GM12878 (cell line): ENCODE measurements around the gene IZUMO3. TPM values are rescaled to one million over a fixed set of nuclear protein-coding genes. Genes with fewer than 3 reads are reported as not detected.

Experiments used
- ATAC-seq: fragments of 200-7000 bp; cut with Tn5 transposase; 3 replicates; pipeline ENCODE4 v1.9.1; 2020; ENCODE audit warnings: mild to moderate bottlenecking, moderate library complexity
- BruUV-seq: library from RNA; stranded (reverse); fragments of 400-500 nt; replicated peaks from 2 replicates; lab custom pipeline; 2021; lab: Mats Ljungman, UMichigan
- CTCF ChIA-PET: fragments of 300-600 bp; sonication (Branson Sonifier 250); formaldehyde crosslinking; extraction: SDS; loops from one replicate; lab custom pipeline; 2021; ENCODE audit warnings: inconsistent platforms; lab: Yijun Ruan, JAX
- POLR2A ChIA-PET: fragments of 350-600 bp; formaldehyde crosslinking; extraction: SDS; loops from one replicate; lab custom pipeline; 2021; ENCODE audit warnings: inconsistent platforms; lab: Charles Lee
- RAD21 ChIA-PET: fragments of 300-600 bp; sonication (Branson Sonifier 250); formaldehyde crosslinking; loops from one replicate; lab custom pipeline; 2023; ENCODE audit warnings: antibody characterized with exemption; ENCODE audit not compliant: unreplicated experiment; lab: Charles Lee
- SMC1A ChIA-PET: fragments of 300-600 bp; sonication (Branson Sonifier 250); formaldehyde crosslinking; loops from one replicate; lab custom pipeline; 2023; ENCODE audit not compliant: unreplicated experiment, uncharacterized antibody; lab: Charles Lee
- DNase-seq: peaks from one replicate; pipeline ENCODE4 v3.0.0-alpha.2; 2011; ENCODE audit warnings: low read depth, low spot score
- FAIRE-seq: peaks from 3 replicates; lab custom pipeline; 2011; peaks lifted over from hg19 to GRCh38; lab: Jason Lieb, UNC
- H2AFZ ChIP-seq: 2 replicates; pipeline ENCODE4 v1.6.0; 2011; ENCODE audit warnings: low read depth, low read length, control low read depth; ENCODE audit not compliant: control insufficient read depth
- H3K27ac ChIP-seq: 2 replicates; pipeline ENCODE4 v1.5.1; 2011; ENCODE audit warnings: control low read depth; ENCODE audit not compliant: control insufficient read depth, insufficient read depth
- H3K27me3 ChIP-seq, 2 experiments: replicated peaks in 1 of 2; 2 replicates each; pipeline versions ENCODE4 v1.6.0 to v1.6.1; 2011; ENCODE audit warnings: low read length in 1 of 2; ENCODE audit not compliant: control insufficient read depth in 2 of 2, insufficient read depth in 2 of 2
- H3K36me3 ChIP-seq, 2 experiments: 2 replicates each; pipeline ENCODE4 v1.5.1; 2011; ENCODE audit warnings: low read length in 1 of 2; ENCODE audit not compliant: control insufficient read depth in 2 of 2, insufficient read depth in 2 of 2
- H3K4me1 ChIP-seq: 2 replicates; pipeline ENCODE4 v1.6.1; 2011; ENCODE audit warnings: mild to moderate bottlenecking, low read length, moderate library complexity, mixed read lengths; ENCODE audit not compliant: control insufficient read depth, insufficient read depth
- H3K4me2 ChIP-seq: 2 replicates; pipeline ENCODE4 v1.6.0; 2011; ENCODE audit warnings: control low read depth; ENCODE audit not compliant: control insufficient read depth, insufficient read depth
- H3K4me3 ChIP-seq: fragments of 200-600 bp; sonication (generic); 2 replicates; pipeline ENCODE4 v1.5.1; 2016
- H3K79me2 ChIP-seq: 2 replicates; pipeline ENCODE4 v1.6.0; 2011; ENCODE audit warnings: low read length; ENCODE audit not compliant: control insufficient read depth, insufficient read depth
- H3K9ac ChIP-seq: 2 replicates; pipeline ENCODE4 v1.8.0; 2011; ENCODE audit warnings: low read length, control low read depth, mixed read lengths; ENCODE audit not compliant: control insufficient read depth, insufficient read depth
- H3K9me3 ChIP-seq: replicated peaks from 3 replicates; pipeline ENCODE4 v1.5.1; 2011; ENCODE audit warnings: mild to moderate bottlenecking, low read length; ENCODE audit not compliant: control insufficient read depth, insufficient read depth
- H4K20me1 ChIP-seq: 2 replicates; pipeline ENCODE4 v1.6.0; 2011; ENCODE audit not compliant: control insufficient read depth, insufficient read depth
- BRCA1 ChIP-seq: IDR thresholded peaks from 2 replicates; pipeline ENCODE4 v1.6.1; 2011; ENCODE audit warnings: low read depth, low read length, improper control_type of control experiment
- EED ChIP-seq: sonication (generic); IDR thresholded peaks from 2 replicates; pipeline ENCODE4 v1.6.1; 2016; ENCODE audit warnings: antibody characterized with exemption, low read depth
- HCFC1 ChIP-seq: fragments of 150-350 bp; IDR thresholded peaks from 2 replicates; pipeline ENCODE4 v1.6.1; 2014; ENCODE audit warnings: low read length
- NRF1 ChIP-seq: conservative IDR thresholded peaks from 2 replicates; pipeline ENCODE4 v1.6.1; 2011; ENCODE audit warnings: mild to moderate bottlenecking, low read depth, low read length, improper control_type of control experiment
- SREBF2 ChIP-seq: IDR thresholded peaks from 2 replicates; pipeline ENCODE4 v1.6.1; 2012; ENCODE audit warnings: mild to moderate bottlenecking, low read length
- TBL1XR1 ChIP-seq: IDR thresholded peaks from 2 replicates; pipeline ENCODE4 v1.6.1; 2012; ENCODE audit warnings: low read depth, low read length, improper control_type of control experiment
- WGBS: methylation state at CpG from one replicate; pipeline ENCODE4 v1.1.6; 2016; ENCODE audit warnings: low lambda C conversion rate; ENCODE audit not compliant: insufficient replicate concordance, insufficient coverage; ENCODE audit errors: missing lambda C conversion rate; 5-methylcytosine and 5-hydroxymethylcytosine counted together
- in situ Hi-C: fragments of 300-500 bp; cut with MboI; formaldehyde crosslinking; loops from 9 replicates; pipeline ENCODE4 v1.14.3; 2018; ENCODE audit warnings: mixed read lengths
- intact Hi-C: fragments of 100-400 bp; cut with micrococcal nuclease; formaldehyde crosslinking; loops from one replicate; pipeline ENCODE4 v1.14.2; 2022; ENCODE audit not compliant: unreplicated experiment
- polyA plus RNA-seq, 11 experiments: library from polyadenylated mRNA; depleted of rRNA in 4 of 11; unstranded in 6 of 11; stranded (reverse) in 5 of 11; fragments of >200 nt; fragmentation: Nextera tagmentation in 4 of 11; fragmentation: Illumina TruSeq in 1 of 11; extraction: Ambion mirVana in 4 of 11; extraction: Trizol in 1 of 11; gene quantifications; 1 replicate in 1 of 11; 2 replicates in 10 of 11; pipeline versions ENCODE4 v1.2.1 to v1.2.3, GENCODE V29; 2011 to 2016; ENCODE audit warnings: inconsistent platforms in 2 of 11, missing spikeins in 2 of 11, low read depth in 1 of 11
- total RNA-seq, 4 experiments: library from RNA; depleted of rRNA in 3 of 4; stranded (reverse); fragments of >200 nt in 3 of 4; fragmentation: Illumina TruSeq in 1 of 4; extraction: Trizol in 1 of 4; gene quantifications; 2 replicates each; pipeline versions ENCODE4 v1.2.1 to v1.2.3, GENCODE V29; 2013 to 2021
- TF ChIP-seq, protein P1 (sequence below): IDR thresholded peaks from 2 replicates; pipeline ENCODE4 v1.6.1; 2012; ENCODE audit warnings: low read depth, low read length, improper control_type of control experiment

Gene IZUMO3
- total and polyA plus RNA-seq, 10 of the 15 experiments (the other 5 are each of a cell fraction or from before 2014, with no cell fraction given): not detected

DNA sequence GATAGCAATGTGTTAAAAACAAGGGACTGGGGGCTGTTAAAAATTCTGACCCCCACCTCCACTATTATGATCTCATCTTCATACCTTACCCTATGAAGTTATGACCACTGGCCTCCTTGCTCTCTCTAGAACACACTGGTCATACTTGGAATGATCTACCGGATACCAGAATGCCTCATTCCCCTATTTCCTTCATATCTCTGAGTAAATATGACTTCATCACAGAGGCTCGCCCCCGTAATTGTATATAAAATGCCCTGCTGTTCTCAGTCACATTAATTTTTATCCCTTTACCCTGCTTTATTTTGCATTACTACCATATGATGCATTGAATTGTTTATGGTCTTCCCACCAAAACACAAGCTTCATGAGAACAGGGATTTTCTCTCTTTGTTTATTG lies 29.2 kb downstream of the IZUMO3 start (continued):
- TF ChIP-seq HCFC1 (no peak), NRF1 (no peak)
- TF ChIP-seq, all 136 proteins: peak for 0

GRCh38 chr9:24509850-24510249 lies 35.8 kb downstream of the IZUMO3 start:
- 25% methylated on average over 3 of the region's 3 CpGs for WGBS
- RAD21 ChIA-PET: no interaction called here
- no TSS peak for BruUV-seq

More at GRCh38 chr9:24509850-24510249, 35.8 kb downstream of the IZUMO3 start:
- H3K9me3 ChIP-seq: no peaks in the 10 kb centered on the region
- intact Hi-C loops (no loop called here), in situ Hi-C loops (loop anchor here (10.0 kb wide), 1 partner anchor 65 kb away; no protein-coding TSS in a partner anchor)
- no peak overlapping the region for H3K4me2 ChIP-seq
- ChIA-PET SMC1A (no interaction called here), POLR2A (no interaction called here), CTCF (no interaction called here)
- H3K4me1 ChIP-seq: no peaks in the 10 kb centered on the region
- no peak for DNase-seq
- no peak overlapping the region for H3K4me3 ChIP-seq
- TF ChIP-seq, protein P1, sequence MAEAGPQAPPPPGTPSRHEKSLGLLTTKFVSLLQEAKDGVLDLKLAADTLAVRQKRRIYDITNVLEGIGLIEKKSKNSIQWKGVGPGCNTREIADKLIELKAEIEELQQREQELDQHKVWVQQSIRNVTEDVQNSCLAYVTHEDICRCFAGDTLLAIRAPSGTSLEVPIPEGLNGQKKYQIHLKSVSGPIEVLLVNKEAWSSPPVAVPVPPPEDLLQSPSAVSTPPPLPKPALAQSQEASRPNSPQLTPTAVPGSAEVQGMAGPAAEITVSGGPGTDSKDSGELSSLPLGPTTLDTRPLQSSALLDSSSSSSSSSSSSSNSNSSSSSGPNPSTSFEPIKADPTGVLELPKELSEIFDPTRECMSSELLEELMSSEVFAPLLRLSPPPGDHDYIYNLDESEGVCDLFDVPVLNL: no peak
- no peak for TF ChIP-seq EED
- no peak for TF ChIP-seq HCFC1
- TF ChIP-seq SREBF2: no peak
- TF ChIP-seq TBL1XR1: no peak
- no peak for TF ChIP-seq BRCA1
- TF ChIP-seq, all 136 proteins: peak for 0
- no peak overlapping the region for H3K9ac ChIP-seq
- no peaks in the 10 kb centered on the region for H4K20me1 ChIP-seq
- no peaks in the 10 kb centered on the region for H3K79me2 ChIP-seq
- H3K36me3 ChIP-seq: no peaks in the 10 kb centered on the region
- ATAC-seq: no peak
- no peak overlapping the region for H2AFZ ChIP-seq
- H3K27me3 ChIP-seq: no peaks in the 10 kb centered on the region
- no peak overlapping the region for H3K27ac ChIP-seq
- FAIRE-seq: no peak
